GM15510 (cell line): Measurements from ENCODE around the gene METTL24.

Experiments
- POLR2A ChIP-seq: IDR thresholded peaks from 3 replicates; pipeline ENCODE4 v1.6.1; 2011; ENCODE audit warnings: borderline replicate concordance; ENCODE audit not compliant: insufficient read length; ENCODE audit errors: extremely low read depth

The METTL24 gene

DNA sequence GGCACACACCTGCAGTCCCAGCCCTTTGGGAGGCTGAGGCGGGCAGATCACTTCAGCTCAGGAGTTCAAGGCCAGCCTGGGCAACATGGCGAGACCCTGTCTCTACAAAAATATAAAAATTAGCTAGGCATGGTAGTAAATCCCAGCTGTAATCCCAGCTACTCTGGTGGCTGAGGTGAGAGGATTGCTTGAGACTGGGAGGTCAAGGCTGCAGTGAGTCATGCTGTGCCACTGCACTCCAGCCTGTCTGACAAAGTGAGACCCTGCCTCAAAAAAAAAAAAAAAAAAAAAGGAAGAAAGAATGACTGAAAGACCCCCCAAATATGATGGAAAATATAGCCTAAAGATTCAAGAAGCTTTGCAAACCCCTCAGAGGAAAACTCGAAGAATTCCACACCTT, 26.8 kb downstream of the METTL24 start:
- no peak for TF ChIP-seq POLR2A

DNA sequence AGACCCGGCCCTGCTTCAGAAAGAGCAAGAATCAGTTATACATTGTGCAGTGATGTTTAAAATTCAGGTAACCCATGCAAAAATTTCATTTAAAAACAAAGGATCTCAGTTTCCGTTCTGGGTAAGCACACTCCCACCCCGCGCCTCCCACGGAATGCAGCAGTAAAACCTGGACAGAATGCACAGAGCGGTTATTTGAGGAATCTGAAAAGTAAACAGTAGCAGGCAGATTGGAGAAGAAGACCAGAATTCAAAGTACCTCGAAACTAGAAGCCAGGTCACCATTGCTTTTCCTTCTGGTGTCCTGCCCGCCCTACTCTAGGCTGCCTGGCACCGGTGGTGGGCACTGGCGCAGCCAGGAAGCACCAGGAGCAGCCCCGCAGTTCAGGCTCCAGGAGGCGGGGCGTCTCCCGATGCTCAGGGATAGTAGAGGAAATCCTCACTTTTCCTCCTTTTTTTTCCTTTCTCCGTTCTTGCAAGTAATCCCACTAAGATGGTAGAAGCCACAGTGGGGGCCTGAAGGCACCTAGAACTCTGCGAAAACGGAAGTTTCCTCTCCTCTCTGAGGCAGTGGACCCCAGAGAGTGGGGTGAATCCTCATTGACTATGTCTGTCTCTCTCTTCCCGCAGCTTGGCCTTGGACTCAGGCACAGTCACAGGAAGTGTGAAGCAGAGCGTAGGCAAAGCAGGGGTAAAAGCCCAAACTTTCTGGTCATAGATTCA, 28.3 kb downstream of the METTL24 start:
- TF ChIP-seq POLR2A: no peak

DNA sequence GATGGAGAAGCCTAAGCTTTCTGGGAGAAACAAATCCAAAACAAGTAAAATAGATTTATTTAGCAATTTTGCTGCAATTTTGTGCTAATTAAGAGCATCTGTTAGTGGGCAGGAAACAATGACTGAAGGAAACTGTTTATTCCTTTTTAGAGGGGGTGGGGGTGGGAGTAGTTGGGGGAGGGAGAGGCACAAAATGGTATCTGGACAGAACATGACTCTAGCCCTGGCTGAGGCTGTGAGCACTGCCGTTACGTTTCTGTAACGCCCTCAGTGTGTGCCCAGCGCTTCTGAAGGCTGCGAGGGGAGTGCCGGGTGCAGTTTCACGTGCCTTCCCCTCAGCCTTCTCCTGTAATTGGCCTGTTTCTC, 28.8 kb downstream of the METTL24 start:
- TF ChIP-seq POLR2A: no peak

DNA sequence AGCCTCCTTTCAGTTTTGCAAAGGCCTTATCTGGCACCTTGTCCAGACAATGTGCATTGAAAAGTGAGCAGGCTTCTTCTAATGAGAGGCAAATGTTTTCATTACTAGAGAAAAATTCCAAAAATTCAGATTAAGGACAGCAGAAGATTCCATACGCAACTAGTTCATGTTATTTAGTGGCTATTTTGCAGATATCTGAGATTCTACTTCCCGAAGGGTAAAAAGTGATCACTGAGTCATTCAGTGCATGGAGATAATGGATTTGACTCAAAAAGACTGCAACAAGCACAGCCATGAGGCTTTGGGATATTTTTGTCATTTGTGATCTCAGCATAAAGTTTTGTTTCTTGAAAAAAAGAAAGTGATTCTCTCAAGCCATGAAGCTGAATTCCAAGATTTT, 29.9 kb downstream of the METTL24 start:
- no peak for TF ChIP-seq POLR2A

DNA sequence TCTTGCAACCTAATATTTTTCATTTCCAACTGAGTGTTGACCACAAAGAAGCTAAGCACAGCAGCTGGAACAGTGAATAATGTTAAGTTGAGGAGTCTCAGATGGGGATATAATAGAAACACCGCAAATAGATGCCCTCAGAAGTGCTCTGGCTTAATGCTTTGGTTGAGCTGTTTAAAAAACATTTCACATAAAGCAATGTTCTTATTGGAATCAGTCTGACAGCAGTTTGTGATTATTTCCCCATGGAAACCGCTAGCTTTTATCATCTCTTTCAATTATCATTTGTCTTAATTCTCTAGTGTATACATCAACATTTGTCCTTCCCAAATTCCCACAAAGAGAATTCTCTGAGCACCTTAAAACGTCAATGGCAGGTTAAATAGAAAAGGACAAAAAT, 30.8 kb downstream of the METTL24 start:
- no peak for TF ChIP-seq POLR2A

DNA sequence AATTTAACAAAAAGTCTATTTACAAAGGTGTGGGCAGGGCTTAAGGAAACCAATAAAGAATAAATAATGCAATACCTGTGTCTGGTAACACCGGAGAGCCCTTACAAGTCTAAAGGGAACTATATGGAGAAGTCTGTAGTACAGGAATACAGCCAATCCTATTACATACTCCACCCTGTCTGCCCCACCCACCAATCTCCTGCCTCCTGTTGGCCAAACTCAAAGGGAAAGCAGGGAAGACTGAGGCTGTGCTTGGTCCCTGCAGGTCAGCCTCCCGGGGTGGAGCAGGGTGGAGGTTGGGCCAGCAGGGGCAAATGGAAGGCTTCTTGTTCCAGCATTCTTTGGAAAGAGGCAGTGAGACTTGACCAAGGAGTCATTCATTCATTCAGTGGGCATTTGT, 31.5 kb downstream of the METTL24 start:
- TF ChIP-seq POLR2A: no peak

DNA sequence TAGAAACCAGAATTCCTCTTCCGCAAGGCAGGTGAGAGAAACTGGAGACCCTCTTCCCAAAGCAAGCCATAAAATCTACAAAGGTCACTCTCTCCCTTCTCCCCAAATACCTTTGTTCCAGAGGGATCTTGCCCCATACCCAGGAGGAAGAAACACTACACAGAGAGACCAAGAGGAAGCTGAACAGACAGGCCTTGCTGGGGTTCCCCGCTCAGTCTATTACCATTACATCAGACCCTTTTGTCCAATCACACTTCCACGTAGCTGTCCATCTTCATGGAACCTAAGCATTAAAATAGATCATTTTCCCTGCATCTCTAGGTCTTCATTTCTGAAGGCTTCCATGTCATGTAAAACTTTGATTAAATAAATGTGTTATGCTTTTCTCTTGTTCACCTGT, 32.1 kb downstream of the METTL24 start:
- TF ChIP-seq POLR2A: no peak

DNA sequence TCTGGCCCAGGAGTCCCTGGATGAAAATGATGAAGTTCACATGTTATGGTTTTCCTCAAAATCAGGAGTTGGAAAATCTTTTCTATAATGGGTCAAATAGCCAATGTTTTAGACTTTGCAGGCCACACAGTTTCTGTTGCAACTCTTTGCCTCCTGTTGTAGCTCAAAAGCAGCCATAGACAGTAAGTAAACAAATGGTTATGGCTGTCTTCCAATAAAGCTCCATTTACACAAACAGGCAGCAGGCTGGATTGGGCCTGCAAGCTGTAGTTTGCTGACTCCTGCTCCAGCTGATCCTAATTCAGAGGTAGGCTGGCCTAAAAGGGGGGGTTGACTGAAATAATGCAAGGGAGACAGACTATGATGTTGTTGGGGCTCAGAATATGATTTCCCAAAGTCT, 33.0 kb downstream of the METTL24 start:
- TF ChIP-seq POLR2A: no peak

DNA sequence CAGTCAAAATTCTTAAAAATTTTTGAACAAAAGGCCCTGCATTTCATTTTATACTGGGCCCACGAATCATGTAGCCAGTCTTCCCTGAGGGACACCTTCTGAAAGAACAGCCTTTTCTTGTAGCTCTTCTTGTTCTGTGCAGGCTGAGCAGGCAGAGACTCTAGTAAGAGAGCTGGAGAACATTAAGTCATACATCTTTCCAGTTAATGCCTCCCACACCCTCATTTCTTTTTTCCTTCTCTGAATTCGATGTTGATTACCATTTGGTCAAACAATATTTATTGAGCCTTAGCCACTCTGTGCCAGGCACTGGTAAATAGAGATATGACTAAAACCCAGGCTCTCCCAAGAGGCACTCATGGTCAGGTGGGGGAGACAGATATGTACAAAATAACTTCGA, 33.6 kb downstream of the METTL24 start:
- no peak for TF ChIP-seq POLR2A

DNA sequence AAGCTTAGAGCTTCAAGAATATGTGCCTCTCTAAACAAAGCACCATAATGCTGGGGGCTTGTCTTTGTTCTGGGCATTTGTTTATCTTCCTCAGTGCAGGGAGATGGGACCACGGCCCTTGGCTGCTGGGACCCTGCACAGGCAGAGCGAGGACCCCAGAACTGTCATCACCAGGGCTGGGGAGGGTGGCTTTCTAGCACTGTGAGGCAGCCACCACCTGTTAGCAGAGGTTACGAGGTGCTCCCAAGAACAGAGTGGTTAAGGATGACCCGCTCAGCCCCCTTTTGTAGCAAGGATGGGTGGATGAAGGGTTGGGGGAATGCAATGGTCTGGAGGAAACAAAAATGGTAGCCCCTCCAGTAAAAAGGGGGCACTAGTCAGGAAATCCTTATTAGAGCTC, 34.9 kb downstream of the METTL24 start:
- no peak for TF ChIP-seq POLR2A

DNA sequence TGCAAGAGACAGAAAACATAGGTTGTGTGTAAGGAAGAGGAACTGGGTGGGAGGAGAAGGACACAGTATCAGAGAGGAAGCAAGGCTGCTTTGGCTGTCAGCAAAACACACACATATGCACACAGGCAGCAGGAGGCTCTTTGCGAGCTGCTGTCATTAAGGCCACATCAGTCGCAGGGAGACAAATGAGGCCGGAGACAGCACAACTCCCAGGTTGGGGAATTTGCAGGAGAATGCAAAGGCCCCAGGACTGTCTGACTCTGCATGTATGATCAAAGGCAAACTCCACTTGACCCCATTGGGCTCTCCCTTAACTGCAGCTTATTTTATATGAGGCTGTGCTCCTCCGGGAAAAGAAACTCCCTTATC, 35.3 kb downstream of the METTL24 start:
- no peak for TF ChIP-seq POLR2A

DNA sequence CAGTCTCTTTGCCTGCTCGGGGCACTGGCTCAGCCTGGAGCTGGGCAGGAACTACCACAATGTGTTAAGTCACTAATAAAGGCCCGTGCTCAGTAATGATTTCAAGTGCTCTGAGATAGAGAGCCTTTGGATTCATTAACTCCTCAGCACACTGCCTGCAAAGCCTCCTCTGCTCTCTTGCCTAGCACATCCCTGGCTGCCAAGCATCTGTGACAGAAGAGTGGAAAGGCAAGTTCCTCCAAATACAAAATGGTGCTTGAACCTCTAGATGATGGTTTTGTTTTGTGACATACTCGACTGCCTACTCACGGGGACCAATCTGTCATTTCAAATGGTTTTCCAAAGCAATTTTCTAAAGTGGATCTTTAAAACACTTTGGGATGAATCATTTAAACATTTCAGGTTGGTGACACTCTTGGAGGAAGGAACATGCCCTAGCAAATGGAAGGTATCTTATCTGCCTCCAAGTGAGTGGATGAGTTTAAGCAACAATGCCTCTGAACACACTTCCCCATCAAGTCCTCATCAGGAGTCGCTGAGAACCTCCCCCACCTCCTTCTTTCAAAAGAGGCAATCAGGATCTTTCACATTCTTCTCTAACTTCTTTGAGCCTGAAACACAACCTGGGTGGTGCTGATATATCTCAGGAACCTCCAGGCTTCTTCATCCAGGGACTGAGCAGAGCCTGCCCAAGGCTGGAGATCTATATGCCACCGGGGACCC, 35.8 kb downstream of the METTL24 start:
- TF ChIP-seq POLR2A: no peak

DNA sequence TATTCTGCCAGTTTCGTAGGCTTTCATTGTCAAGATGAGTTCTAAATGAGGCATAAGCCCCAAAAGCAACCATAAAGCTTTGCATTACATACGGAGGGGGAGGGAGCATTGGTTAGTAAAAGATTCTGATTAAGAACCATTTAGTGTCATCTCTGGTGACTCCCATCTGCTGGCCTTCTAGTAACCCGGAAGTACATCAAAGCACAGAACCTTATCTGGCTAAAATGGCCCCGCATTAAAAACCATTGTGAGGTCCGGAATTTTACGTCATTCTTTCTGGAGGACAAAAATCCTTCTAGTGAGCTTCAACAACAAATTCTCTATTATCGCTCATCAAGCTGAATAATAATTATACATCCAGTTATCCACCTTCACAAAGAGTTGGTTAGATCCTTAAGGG, 37.8 kb downstream of the METTL24 start:
- TF ChIP-seq POLR2A: no peak

DNA sequence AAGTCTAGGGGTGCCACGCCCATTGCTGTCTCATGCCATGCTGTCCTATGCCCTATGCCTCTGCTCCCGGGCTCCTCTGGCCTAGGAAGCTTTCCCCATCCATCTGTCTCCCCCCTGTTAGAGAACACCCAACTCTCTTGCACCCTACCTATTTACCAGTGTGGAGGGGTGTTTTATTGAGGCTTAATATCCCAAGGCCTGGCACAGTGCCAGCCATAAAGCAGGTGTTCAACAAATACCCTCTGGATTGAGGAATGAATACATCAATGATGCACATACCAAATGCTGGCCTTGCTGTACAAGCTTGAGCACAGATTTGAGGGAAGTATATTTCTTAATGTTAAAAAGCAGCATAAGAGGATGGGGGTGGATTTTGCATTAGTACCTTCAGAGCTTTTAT, 38.3 kb downstream of the METTL24 start:
- TF ChIP-seq POLR2A: no peak

DNA sequence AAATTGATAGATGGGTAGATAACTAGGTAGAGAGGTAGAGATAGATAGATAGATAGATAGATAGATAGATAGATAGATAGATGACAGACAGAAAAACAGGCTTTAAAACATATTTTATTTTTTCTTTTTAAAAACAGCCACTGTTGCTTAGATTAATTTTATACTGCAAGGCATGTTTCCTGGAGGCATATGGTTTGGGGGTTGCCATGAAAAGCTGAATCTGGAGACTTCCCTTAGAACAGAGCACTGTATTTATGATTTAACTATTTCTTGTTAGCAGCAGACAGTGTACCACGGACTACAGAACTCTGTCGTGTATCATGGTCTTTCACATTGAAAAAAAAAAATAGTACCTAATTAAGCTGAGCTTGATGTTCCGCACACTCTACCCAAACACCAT, 38.8 kb downstream of the METTL24 start:
- TF ChIP-seq POLR2A: no peak

DNA sequence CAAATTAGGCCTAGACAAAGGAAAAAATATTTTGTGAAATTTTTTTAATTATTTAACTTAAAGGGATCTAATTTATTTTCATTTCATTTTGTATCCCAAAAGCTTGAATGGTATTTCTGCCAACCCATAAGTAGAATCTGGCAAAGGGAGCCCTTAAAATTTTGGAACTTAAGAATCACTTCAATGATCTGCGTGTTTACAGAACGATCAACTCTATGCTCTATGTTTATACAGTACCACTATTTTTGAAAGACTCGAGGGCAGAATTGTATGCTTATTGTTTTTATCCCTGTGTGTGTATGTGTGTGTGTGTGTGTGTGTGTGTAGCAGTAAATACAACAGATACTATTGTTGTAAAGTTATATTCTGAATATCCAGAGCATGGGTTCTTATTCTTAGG, 39.2 kb downstream of the METTL24 start:
- TF ChIP-seq POLR2A: no peak
